GM12875 (cell line): ENCODE results near the gene ZNF343.

ENCODE experiments used
- H3K4me3 ChIP-seq: one replicate; pipeline ENCODE4 v1.5.1; 2011; ENCODE audit warnings: low read depth, low read length, control low read depth
- CTCF ChIP-seq: IDR thresholded peaks from 2 replicates; pipeline ENCODE4 v1.5.1; 2011; ENCODE audit warnings: low read depth, mild to moderate bottlenecking, control low read depth, inconsistent platforms, low read length, moderate library complexity, borderline replicate concordance; ENCODE audit not compliant: insufficient read depth

Gene ZNF343

GRCh38 chr20:2538931-2539720 lies 30.4 kb upstream of the ZNF343 start:
- H3K4me3 ChIP-seq = no peak overlapping the region
- no peak for TF ChIP-seq CTCF

DNA sequence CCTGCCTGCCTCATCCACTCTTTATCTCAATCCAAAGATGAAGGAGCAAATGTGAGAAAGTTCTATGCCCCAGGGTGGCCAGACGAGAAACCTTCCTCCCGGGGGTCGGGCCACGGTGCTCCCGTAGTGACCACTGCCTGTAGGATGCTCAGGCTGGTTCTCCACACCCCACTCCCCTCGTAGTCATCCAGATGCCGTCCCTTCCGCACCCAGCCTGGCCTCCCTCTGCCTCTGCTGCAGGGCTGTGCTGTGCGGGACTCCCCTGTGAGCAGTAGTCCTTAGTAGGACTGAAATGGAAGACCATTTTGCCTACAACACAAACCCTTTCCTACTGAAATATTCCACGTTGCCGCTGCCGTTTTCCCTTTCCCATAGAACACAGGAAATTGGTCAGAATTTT lies 29.6 kb upstream of the ZNF343 start:
- H3K4me3 ChIP-seq = no peak overlapping the region
- no peak for TF ChIP-seq CTCF

- H3K4me3 ChIP-seq = no peak overlapping the region
- TF ChIP-seq CTCF = no peak
These were observed 28.4 kb upstream of the ZNF343 start for GRCh38 chr20:2537101-2537500.

DNA sequence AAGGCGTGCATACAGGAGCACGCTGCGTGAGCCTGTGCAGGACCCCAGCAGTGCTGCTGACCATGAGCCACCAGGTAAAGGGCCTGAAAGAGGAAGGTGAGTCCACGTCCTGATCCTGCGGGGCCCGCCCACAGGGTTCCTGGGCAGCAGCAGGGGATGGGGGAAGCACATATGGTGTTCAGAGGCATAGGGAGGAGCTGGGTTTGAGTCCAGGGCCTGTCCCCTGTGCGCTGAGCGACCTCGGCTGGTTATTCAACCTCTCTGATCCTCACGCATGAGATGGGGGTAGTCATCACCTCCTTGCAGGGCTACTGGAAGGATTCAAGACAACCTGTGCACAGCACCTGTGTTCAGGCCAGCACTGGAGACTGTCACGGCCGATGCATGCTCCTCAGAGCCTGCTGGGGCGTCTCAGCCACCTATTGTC lies 27.9 kb upstream of the ZNF343 start, which contains the start of gene TMC2:
TMC2 (plus strand) TSS at position 14 of the 427 bp plus-strand sequence; CDS start at position 63, 49 bp downstream.
- TF ChIP-seq CTCF = no peak
- no peak within 1 kb of the TSS for H3K4me3 ChIP-seq

DNA sequence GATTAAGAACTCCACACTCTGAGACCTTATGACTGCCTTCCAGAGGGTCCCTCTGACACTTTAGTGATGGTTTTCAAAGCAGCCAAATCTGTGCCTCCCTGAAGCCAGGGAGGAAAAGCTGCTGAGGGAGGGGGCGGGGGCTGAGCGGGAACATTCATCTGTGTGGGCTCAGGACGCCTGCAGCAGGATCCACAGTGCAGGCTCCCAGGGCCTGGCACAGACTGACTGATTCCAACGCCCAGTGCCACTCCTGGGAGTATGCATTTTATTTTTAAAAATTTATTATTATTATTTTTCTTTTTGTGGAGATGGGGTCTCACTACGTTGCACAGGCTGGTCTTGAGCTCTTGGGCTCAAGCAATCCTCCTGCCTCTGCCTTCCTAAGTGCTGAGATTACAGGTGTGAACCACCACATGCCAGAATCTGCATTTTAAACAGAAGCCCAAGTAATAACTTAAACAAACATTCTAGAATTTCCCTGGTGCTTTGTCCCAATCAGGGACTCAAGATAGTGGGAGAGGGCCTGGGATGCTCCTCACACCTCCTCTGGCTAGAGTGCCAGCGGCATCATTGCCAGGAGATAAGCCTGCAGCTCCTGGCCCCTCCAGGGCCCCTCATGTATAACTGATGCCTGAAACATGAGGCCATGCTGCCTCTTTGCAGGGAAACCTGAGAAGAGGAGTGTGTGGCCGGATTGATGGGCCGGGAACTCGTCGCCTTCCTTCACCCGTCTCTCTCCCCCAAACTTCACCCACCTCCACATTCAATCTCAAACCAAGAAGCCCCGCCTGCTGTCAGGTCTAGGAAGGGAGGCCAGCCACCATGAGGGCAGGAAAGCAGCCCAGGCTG lies 27.2 kb upstream of the ZNF343 start:
- TF ChIP-seq CTCF = no peak

DNA sequence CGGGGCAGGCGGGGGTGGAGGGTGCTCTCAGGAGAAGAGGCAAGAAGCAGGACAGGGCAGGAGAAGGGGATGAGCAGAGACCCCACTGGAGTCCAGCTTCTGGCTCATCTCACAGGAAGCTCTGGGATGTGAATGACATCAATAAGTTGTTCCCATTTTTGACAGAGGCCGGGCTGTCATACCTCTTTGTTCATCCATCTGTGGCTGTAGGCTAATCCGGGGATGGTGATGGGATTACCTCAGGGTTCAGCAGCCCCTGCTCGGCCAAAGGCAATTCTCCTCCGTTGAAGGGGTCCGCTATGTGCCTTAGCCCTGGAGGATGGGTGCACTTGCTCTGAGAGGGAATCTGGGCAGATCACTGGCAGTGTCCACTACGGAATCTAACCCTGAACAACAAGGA lies 24.4 kb upstream of the ZNF343 start:
- TF ChIP-seq CTCF = no peak
- no peak overlapping the region for H3K4me3 ChIP-seq

More for the DNA sequence above, 27.2 kb upstream of the ZNF343 start:
- H3K4me3 ChIP-seq = no peak overlapping the region
